Activated gamma-delta T cell treated with Interleukin-2 at 50 U/mL for 16 hours (primary cell): Measurements from ENCODE around the gene CFAP119.
A peak's percentile ranks its signal among the peaks of the same experiment; 100 is the strongest.

Experiments used
- DNase-seq: peaks from one replicate; pipeline ENCODE4 v3.0.0-alpha.2; 2020

Gene CFAP119

GRCh38 chr16:30760577-30761426 is 1.1 kb downstream of the CFAP119 start:
- no peak for DNase-seq

DNA sequence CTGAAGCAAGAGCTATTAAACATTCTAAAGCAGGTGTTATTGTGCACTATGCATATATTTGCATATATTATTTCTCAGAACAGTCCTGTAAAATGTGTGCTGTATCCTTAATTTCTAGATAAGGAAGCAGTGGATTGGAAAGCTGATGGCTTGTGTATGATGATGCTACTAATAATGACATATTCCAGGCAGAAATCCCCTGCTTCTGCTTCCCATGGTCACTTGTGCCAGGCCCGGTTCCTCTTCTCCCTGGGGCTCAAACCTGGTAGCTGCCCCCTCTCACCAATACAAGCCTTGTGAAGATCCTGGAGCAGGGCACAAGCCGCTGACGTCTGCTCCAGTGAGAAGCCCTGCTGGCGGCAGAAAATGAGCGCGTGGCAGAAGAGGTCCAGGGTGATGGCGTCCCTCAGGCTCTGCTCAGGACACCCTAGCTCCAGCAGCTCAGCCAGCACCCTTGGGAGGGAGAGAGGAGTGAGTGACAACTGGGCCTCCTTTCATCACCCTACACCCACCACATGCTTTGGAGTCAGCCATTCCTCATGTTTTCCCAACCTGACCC is 1.8 kb downstream of the CFAP119 start:
- DNase-seq: no peak

- no peak for DNase-seq
Observed at GRCh38 chr16:30758988-30759491, 2.8 kb downstream of the CFAP119 start.

GRCh38 chr16:30757316-30757715 is 4.5 kb downstream of the CFAP119 start:
- DNase-seq: no peak

GRCh38 chr16:30756781-30757100 is 5.1 kb downstream of the CFAP119 start:
- no peak for DNase-seq

DNA sequence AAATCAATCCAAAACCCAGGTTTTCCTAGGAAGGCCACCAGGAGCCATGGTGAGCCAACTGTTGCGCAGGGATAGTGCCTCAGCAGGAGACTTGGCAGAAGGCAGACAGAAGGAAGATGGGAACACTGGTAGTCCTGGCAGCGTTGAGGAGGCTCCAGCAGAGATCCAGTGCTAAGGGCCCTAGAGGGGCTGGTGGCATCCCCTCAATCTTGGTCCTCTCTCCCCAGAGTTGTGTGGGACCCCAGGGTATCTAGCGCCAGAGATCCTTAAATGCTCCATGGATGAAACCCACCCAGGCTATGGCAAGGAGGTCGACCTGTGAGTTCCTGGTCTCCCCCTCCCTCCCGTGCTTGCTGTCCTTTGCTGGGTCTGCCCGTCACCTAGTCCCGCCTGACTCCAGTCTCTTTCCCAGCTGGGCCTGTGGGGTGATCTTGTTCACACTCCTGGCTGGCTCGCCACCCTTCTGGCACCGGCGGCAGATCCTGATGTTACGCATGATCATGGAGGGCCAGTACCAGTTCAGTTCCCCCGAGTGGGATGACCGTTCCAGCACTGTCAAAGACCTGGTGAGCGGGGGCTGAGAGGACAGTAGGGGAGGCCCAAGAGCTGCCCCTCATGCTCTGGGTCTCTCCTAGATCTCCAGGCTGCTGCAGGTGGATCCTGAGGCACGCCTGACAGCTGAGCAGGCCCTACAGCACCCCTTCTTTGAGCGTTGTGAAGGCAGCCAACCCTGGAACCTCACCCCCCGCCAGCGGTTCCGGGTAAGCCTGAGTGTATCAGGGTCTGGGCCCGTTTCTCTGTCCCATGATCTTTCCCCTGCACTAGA is 5.7 kb downstream of the CFAP119 start:
- no peak for DNase-seq

- no peak for DNase-seq
Observed at GRCh38 chr16:30753596-30753995, 8.3 kb downstream of the CFAP119 start.

DNA sequence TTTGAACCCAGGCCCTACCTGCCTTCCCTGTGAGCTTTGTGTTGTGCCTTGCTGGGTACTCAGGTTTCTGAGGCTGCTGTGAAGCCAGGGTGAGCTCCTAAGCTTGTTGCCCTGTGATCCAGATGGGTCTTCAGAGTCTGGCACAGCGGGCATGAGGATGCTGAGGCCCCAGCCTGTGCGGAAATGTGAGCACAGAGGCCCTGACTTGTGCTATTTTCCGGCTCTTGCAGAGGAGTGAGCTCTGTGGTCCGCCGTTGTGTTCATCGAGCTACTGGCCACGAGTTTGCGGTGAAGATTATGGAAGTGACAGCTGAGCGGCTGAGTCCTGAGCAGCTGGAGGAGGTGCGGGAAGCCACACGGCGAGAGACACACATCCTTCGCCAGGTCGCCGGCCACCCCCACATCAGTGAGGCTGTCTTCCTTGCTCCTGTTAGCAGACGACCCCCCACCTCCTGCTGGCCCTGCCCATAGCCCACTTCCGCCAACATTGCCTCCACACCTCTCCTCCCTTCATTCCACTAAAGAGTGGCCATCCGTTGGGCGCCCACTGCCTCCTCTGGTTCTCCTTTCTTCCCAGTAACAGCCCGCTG is 10.9 kb downstream of the CFAP119 start:
- DNase-seq: no peak

- no peak for DNase-seq
Observed at GRCh38 chr16:30750201-30750600, 11.7 kb downstream of the CFAP119 start.

DNA sequence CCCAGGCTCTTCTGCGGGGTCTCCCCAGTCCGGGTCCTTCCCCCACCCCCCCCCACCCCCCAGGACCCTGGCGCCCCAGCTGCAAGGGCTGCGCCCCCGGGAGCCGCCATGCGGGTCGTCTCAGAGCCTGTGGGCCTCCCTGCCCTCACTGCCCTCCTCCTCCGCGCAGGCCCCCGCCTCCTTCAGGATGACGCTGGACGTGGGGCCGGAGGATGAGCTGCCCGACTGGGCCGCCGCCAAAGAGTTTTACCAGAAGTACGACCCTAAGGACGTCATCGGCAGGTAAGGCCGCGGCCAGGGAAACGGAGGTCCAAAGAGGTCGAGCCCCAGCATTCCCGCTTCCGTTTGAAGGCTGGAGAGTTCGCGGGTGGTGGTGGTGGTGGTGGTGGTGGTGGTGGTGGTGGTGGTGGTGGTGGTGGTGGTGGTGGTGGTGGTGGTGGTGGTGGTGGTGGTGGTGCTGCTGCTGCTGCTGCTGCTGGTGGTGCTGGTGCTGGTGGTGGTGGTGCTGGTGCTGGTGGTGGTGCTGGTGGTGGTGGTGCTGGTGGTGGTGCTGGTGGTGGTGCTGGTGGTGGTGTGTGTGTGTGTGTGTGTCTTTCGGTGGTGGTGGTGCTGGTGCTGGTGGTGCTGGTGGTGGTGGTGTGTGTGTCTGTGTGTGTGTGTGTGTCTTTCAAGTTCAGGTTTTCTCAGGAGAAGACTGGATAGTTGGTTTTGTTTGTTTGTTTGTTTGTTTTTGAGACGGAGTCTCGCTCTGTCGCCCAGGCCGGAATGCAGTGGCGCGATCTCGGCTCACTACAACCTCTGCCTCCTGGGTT is 13.0 kb downstream of the CFAP119 start:
- peak; percentile 18 for DNase-seq

GRCh38 chr16:30747799-30748633 is 13.8 kb downstream of the CFAP119 start, which contains the start of gene PHKG2:
TSS of gene PHKG2 (plus strand) at chr16:30748425. CDS start at chr16:30748821, 396 bp downstream.
- peak; percentile 96 for DNase-seq

DNA sequence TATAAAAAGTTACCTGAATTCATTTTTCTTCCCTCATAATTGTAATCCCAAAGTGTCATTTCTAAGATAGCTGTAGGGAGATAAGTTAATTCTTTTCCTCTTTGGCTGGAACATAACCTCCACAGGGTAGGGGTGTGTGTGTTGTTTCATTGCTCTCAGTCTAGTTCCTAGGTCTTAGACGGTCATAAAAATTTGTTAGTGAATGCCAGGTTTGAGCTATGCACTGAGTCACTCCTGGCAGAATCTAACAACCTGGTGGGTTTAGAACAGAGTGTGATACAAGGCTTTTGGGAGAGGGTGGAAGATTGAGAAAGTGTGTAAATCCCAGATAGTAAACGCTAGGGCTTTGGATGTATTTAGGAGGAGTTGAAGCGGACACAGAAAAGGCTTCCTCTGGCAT is 14.5 kb downstream of the CFAP119 start:
- no peak for DNase-seq

- no peak for DNase-seq
Observed at GRCh38 chr16:30746638-30747175, 15.2 kb downstream of the CFAP119 start.

DNA sequence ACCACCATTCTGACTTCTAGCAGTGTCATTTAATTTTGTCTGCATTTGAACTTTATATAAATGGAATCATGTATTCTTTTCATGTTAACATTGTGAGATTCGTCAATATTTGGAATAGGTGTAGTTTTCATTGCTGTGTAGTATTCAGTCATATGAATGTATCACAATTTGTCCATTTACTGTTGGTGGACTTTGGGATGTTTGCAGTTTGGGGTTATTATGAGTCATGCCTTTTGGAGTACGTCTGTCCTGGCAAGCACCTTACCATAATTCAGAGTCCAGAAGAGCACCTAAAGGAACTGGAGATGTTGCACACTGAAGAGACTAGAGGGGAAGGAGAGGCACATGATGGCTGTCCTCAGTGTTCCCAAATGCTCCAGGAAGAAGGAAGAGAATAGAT is 16.8 kb downstream of the CFAP119 start:
- DNase-seq: no peak

DNA sequence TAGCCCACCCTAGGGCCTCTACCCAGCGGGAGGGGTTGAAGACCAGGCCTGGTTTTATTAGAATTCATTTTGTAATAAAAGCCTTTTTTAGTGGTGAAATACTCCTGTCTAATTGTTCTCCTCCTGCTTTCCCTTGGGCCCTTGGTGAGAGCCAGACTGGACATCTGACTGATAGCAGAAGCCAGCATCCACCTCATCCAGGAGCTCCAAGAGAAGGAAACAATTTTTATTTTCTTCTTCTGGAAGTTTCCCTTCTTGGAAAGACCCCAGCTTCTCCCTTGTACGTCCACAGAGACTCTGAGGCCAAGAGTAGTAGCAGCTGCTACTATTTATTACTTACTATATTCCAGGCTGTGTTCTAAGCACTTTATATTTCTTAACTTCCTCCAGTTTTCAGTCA is 17.7 kb downstream of the CFAP119 start:
- DNase-seq: no peak

DNA sequence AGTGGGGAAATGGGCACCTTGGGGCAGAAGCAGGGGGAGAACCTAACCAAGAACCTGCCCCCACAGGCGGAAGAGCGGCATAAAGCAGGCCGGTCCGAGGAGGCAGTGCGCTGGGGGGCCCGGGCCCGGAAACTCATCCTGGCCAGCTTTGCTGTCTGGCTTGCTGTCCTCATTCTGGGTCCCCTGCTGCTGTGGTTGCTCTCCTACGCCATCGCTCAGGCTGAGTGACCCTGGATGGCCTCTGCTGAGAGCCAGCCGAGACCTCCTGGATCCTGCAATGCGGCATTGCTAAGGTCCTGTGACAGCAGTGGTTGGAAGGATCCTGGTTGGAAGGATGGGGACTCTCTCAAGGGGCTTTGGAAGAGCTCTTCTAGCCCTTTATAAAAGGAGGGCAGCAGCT is 18.1 kb downstream of the CFAP119 start:
- no peak for DNase-seq

DNA sequence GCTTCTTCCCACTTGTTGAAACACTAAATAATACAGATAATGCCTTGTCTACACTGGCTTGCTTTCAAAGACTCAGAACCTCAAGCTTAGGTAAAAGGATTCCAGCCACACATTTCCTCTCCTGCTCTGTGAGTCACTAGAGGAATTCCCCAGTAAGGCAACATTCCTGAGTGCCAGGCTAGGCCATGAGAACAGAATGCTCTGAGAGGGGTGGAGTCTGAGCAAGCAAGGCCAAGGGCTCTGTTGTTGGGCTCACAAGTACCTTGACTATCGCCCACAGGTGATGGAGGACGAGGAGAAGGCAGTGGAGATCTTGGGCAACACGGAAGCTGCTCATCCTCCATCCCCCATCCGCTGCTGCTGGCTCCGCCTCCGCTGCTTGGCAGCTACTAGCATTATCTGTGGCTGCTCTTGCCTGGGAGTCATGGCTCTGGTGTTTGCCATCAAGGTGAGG is 20.4 kb downstream of the CFAP119 start:
- DNase-seq: no peak

DNA sequence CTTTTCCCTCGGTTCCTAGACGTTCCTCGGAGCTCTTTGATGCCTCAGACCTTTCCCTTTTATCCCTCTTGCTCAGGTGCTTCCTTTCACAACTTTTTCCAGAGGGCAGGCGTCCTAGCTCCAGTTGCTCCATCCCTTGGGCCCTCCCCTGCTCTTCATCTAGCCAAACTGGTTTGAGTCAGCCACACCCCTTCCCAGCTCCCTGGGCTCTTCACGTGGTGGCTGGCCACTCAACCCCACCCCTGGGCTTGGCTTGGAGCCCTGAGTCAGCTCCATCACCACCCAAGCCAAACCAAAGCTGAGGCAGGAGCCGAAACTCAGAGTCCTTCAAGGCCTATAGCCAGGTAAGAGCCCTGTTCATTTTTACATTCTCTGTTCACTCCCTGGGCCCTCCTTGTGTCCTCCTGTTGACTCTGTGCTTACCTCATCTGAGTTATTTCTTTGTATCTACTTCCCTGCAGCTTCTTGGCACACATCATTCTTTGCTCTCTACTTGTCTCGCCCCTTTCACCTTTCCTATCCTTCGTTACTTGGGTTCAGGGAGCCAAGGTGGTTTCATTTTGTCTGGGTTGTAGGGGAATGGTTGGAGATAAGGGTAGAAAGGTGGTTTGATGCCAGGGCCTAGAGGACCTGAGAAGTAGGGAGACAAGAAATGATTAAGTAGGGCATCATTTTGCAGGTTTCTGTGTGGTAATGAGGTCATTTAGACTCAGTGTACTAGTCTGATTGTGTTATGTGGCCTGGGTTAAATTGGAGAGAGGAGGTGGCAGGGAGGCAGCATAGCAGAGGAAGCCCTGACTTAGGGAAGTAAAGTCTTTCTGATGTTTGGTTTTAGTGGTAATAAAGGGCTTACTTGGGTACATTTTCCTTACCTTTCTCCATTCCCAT is 21.3 kb downstream of the CFAP119 start:
- DNase-seq: no peak

DNA sequence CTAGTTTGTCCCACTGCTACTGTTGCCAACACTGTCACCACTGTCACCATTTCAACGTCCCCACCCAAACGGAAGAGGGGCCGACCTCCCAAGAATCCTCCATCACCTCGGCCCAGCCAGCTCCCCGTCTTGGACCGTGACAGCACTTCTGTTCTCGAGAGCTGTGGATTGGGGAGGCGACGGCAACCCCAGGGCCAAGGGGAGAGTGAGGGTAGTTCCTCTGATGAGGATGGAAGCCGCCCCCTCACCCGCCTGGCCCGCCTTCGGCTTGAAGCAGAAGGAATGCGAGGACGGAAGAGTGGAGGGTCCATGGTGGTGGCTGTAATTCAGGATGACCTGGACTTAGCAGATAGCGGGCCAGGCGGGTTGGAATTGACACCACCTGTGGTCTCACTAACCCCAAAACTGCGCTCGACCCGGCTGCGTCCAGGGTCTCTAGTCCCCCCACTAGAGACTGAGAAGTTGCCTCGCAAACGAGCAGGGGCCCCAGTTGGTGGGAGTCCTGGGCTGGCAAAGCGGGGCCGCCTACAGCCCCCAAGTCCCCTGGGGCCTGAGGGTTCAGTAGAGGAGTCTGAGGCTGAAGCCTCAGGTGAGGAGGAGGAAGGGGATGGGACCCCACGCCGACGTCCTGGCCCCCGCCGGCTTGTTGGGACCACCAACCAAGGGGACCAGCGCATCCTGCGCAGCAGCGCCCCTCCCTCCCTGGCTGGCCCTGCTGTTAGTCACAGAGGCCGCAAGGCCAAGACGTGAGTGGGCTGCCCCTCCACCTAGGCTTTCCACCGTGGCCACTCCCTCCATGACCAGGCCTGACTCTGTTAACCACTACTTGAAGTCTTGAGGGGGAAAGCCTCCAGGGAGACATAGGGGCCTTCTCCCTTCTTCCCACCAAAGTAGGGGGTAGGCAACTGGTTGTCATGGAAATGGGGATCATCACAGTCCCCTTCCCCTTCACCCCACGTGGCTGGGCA is 22.6 kb downstream of the CFAP119 start:
- DNase-seq: no peak
